ENCODE data around the gene DNMT3A.

Gene DNMT3A

DNA sequence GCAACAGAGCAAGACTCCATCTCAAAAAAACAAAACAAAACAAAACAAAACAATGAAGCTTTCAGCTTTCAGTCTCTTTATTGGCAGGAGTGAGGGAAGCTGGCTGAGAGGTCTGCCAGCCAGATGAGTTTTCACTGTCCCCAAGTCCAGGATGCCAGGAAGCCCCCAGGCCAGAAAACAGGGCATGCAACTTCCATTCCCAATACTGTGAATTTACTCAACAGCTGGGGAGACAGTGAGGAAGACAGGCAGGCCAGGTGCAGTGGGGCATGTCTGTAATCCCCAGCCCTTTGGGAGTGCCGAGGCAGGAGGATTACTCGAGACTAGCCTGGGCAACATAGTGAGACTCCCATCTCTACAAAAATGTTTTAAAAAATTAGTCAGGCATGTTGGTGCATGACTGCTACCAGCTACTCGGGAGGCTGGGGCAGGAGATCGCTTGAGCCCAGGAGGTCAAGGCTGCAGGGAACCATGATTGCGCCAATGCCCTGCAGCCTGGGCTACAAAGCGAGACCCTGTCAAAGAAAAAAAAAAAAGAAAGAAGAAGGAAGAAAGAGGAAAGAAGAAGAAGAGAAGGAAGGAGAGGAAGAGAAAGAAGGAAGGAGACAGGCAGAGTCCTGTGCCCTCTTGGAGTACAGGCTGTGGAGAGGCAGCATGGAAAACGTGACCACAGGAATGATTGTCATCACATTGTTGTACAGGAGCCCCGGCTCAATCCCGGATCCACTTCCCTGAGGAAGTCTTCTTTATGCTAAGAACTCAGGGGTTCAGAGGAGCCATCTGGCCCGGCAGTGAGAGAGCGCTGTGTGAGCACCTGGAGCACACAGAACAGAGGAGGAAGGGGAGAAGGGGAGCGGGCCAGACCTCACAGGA is 144.2 kb downstream of the DNMT3A start:
- DNase-seq = no peak

DNA sequence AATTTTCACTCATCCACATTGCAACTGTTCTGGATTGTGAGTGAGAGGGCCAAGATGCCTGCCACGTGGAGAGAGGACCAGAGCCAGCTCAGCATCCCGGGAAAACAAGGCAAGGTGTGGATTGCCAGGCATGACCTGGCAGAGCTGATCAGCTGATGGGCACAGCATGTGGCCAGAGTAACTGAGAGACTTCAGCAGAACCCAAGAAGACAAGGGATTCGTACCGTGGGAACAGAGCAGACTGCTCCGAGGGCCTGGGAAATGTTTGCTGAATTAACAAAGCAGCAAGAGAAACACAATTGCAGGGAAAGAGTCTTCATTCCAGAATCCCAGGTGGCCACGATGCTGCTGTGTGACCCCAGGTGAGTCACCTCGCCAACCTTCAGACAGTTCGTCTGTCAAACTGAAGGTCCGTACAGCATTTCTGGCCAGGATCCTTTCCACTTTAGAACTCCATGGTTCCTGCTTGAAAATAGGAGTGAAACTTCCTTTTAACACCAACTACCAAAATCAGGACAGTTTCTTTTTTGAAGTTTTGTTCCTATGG is 147.1 kb downstream of the DNMT3A start:
- no peak for DNase-seq

DNA sequence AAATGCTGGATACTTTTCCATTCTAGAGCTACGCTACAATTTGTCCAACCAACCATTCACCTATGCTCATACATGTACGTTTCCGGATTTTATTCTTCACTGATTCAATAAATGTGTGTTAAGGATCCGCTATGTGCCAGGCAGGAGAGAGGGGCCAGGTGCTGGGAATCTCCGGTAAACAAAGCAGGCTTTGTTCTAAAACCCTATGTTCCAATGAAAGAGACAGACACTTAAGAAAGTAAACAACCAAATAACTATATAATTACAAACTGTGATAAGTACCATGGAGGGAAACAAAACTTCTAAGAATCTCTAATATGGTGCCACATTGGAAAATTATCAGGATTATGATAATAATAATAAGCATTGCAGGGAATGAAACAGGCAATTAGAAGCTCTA is 151.2 kb downstream of the DNMT3A start:
- DNase-seq = no peak

DNA sequence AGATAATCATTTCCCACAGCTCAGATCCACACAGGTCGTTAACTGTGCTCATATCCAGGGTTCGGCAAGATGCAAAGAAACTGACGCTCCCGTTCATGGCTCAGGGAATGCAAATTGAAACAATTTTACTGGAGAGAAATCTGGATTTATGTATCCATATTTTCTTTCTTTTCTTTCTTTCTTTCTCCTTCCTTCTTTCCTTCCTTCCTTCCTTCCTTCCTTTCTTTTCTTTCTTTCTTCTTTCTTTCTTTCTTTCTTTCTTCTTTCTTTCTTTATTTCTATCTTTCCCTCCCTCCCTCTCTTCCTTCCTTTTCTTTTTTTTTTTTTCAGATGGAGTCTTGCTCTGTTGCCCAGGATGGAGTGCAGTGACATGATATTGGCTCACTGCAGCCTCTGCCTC is 153.3 kb downstream of the DNMT3A start:
- DNase-seq = no peak

DNA sequence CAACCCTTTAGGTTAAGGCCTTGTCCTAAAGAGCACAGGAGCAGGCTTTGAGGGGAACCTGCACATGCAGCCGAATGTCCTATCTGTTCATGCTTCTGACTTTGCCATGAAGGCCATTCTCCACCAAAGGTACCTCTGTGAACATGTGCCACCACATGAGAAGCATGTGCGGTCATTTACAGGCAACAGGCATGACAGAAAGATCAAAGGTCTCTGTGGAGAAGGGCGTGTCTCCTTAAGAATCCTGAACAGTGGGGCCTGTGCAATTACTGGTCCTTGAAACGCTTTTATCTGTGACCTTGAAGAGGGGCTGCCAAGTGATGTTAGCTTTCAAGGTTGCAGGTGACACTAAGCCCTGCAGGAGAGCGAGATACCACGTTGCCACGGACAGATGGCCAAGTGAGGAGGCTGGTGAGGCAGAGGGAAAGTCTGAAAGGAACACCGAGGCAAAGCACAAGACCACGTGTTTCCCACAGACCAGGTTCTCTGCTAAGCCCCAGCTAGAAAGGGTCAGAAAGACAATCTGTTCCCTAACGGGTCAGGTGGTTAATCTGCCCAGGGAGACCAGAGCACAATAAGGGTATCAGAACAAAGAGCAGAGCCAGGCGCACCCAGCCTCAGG is 153.9 kb downstream of the DNMT3A start:
- DNase-seq = no peak

DNA sequence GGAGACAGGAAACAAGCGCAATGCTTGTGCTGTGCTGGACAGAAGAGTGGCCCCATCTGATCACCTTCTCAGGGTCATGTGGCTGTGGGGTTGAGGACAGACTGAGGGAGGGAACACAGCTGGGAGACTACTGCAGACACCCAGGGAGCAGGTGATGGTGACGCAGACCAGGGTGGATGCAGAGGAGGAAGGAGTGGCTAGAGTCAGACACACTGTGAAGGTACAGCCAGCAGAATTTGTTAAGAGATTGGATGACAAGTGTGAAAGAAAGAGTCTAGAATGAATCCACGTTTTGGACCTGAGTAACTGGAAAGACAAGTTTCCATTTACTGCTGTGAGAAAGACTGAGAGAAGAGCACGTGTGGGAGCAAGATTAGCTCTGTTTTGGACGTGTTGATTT is 157.5 kb downstream of the DNMT3A start:
- DNase-seq = no peak

DNA sequence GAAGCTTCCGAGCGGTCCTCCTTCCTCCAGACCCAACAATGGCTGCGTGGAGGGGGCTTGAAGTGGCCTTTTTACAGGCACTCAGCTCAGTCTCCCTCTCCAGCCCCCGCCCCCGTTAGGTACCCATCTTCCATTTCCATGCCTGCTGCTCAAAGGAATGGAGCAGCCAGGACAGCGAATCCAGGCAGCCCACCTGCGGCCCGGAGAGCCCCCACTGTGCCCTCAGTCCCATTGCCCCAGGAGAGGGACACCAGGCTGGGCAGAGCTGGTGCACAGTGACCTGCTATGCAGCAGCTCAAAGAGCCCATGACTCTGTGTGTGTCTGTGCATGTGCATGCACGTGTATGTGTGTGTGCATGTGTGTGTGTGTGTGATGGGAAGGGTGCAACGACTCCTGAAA is 162.7 kb downstream of the DNMT3A start:
- DNase-seq = no peak
